ENCODE results near the gene FARP2.

GRCh38 chr2:241531161-241531722 lies 175.2 kb downstream of the FARP2 start:
- TF ChIP-seq CTCF (IDR thresholded peaks at IDR 0.05) (no peak), YY1 (IDR thresholded peaks at IDR 0.05; ENCODE audit: low read depth) (no peak), JUND (IDR thresholded peaks at IDR 0.05) (no peak)
